SK-N-DZ (cell line): Measurements from ENCODE around the gene MYO5B.

Experiments
- DNase-seq: peaks from one replicate; pipeline ENCODE4 v3.0.0-alpha.2; 2015; ENCODE audit warnings: low spot score

Gene MYO5B

GRCh38 chr18:50072146-50072545 is 122.8 kb downstream of the MYO5B start:
- no peak for DNase-seq

- no peak for DNase-seq
Measured at GRCh38 chr18:50071397-50071796, 123.5 kb downstream of the MYO5B start.

GRCh38 chr18:50069422-50069821 is 125.5 kb downstream of the MYO5B start:
- no peak for DNase-seq

- DNase-seq: no peak
Measured at GRCh38 chr18:50065527-50065926, 129.4 kb downstream of the MYO5B start.

GRCh38 chr18:50065039-50065438 is 129.9 kb downstream of the MYO5B start:
- no peak for DNase-seq

- no peak for DNase-seq
Measured at GRCh38 chr18:50061876-50062517, 132.9 kb downstream of the MYO5B start.

- DNase-seq: no peak
Measured at GRCh38 chr18:50060822-50061221, 134.1 kb downstream of the MYO5B start.

- DNase-seq: no peak
Measured at GRCh38 chr18:50058731-50059130, 136.2 kb downstream of the MYO5B start.

GRCh38 chr18:50057009-50057408 is 137.9 kb downstream of the MYO5B start:
- no peak for DNase-seq

- DNase-seq: no peak
Measured at GRCh38 chr18:50056185-50056584, 138.8 kb downstream of the MYO5B start.

- no peak for DNase-seq
Measured at GRCh38 chr18:50055488-50055887, 139.5 kb downstream of the MYO5B start.

GRCh38 chr18:50053111-50053510 is 141.8 kb downstream of the MYO5B start:
- DNase-seq: no peak

GRCh38 chr18:50051288-50051687 is 143.7 kb downstream of the MYO5B start:
- DNase-seq: no peak

GRCh38 chr18:50045126-50045525 is 149.8 kb downstream of the MYO5B start:
- no peak for DNase-seq

GRCh38 chr18:50044402-50044801 is 150.5 kb downstream of the MYO5B start:
- DNase-seq: no peak

GRCh38 chr18:50042611-50043010 is 152.3 kb downstream of the MYO5B start:
- no peak for DNase-seq

- no peak for DNase-seq
Measured at GRCh38 chr18:50039746-50040145, 155.2 kb downstream of the MYO5B start.

- DNase-seq: no peak
Measured at GRCh38 chr18:50038448-50038847, 156.5 kb downstream of the MYO5B start.

GRCh38 chr18:50034029-50034428 is 160.9 kb downstream of the MYO5B start:
- no peak for DNase-seq

GRCh38 chr18:50033004-50033403 is 161.9 kb downstream of the MYO5B start:
- DNase-seq: no peak

GRCh38 chr18:50030146-50030545 is 164.8 kb downstream of the MYO5B start:
- no peak for DNase-seq

GRCh38 chr18:50027996-50028395 is 167.0 kb downstream of the MYO5B start:
- no peak for DNase-seq

GRCh38 chr18:50024466-50024865 is 170.5 kb downstream of the MYO5B start:
- DNase-seq: no peak

GRCh38 chr18:50022985-50023384 is 172.0 kb downstream of the MYO5B start:
- DNase-seq: no peak
